ENCODE data around the gene PPP6R2.

PPP6R2 gene

DNA sequence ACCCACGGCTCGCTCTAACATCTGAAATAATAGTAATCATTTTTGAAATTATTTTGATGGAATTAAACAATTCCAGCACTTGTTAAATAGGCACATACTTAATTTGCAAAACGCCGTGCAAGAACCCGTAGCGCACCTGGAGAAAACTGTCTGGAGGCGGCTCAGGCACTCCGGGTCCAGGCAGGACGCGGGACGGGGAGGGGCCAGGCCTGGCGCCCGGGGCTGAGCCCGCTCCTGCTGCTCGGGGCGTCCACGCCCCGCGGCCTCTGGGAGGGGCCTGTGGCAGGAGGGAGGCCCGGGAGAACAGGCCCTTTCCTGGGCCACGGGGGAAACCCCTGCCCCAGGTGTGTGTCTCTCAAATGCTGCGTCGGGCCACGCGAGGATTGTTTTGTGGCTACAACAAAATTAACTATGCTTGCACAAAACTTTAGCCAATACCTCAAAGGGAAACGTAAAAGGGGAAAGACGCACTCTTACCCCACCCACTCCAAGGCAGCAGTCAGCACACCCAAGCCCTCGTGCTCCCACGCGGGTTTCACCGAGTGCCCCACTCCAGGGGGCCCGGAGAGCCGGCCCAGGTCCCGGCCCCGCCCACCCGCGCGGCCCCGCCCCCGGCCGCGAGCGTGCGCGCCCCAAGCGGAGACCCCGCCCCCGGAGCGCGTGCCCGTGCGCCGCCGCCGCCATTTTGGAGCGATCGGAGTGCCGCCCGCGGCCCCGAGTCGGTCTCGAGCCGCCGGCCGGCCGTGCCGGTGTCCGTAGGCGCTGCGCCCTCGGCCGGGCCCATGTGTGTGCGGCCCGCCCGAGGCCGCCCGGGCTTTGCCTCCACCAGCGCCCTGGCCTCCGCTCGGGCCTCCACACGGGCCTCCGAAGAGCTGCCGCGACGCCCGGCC lies at the start of gene PPP6R2:
PPP6R2 (plus strand) TSS at position 677 of the 890 bp plus-strand sequence. CDS start 50,582 bp downstream, outside the sequence.
- DNase-seq = peak; percentile 44

DNA sequence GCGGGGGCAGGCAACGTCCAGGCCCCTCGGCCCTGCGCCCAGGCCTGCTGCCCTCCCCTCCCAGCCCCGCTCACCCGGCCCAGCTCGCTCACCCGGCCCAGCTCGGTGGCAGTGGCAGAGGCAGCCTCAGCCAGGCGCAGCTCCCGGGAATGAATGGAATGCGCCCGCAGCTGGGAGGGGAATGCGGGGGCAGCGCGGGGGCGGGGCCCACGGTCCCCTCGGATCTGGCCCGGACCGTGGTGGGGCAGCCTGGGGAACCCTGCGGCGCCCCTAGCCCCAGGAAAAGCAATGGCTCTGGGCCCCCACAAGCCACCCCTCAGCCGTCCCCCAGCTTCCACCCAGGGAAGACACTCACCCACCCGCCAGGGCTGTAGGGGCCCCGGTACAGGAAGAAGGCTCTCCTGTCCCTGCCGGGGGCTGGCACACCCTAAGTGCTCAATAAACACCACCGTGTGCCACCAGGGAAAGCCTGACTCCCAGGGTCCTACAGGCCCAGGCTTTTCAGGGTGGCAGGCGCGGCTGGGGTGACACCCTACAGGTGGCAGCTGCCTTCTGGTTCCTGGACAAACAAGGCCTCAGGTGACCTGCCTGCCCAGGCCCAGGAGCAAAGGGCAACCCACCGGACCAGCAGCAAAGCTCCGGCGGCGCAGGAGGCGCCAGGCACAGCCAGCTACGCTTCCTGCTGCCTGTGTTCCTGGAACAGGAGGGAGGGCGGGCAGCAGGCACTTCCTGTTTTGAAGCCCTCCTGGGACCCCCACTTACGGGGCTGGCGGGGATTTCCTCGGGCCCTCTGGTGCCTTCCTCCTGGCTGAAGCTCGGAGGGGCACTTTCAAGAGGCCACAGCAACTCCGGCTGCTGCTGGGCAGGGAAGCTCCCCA lies 49.4 kb upstream of the PPP6R2 start:
- DNase-seq = peak; percentile 85

- no peak for DNase-seq
Measured at GRCh38 chr22:50294319-50294656, 48.8 kb upstream of the PPP6R2 start.

- DNase-seq = no peak
Measured at GRCh38 chr22:50296658-50297490, 46.3 kb upstream of the PPP6R2 start.

- DNase-seq = no peak
Measured at GRCh38 chr22:50297510-50298265, 45.4 kb upstream of the PPP6R2 start.

DNA sequence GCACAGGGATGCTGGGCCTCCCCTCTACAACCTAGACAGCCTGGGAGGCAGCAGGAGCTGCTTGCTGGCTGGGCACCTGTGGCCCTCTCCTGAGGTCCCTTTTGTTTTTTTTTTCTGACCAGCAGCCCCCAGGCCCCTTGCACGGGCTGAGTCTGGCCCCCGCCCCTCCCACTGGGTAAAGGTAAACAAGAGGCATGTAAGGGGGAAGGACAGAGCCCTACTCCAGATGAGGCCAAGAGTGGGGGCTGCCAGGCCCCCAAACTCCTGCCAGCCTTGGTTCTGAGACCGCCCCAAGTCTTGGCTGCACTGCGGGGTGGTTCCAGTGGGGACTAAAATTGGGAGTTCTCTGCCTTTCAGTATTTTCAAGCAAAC lies 44.9 kb upstream of the PPP6R2 start:
- no peak for DNase-seq

GRCh38 chr22:50298937-50299784 lies 44.0 kb upstream of the PPP6R2 start:
- no peak for DNase-seq

- DNase-seq = peak; percentile 26
Measured at GRCh38 chr22:50299785-50300619, 43.1 kb upstream of the PPP6R2 start.

GRCh38 chr22:50300620-50301257 lies 42.4 kb upstream of the PPP6R2 start:
- DNase-seq = no peak

DNA sequence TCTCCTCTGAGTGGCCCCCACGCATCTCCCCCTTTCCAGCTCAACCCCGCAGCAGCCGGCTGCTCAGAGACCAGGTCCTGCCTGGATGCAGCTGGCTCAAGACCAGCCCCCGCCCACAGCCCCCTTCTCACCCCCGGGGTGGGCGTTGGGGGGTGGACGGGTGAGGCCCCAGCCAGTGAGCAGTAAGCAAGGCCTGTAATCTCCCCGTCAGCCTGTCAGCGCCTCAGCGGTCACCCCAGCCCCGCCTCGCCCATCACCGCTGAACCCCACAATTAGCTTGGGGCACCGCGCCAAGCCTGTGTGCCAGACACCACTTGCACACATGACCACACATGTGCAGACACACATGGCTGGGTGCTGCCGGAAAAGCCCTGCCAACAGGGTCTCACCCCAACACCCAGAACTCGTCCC lies 41.5 kb upstream of the PPP6R2 start:
- DNase-seq = peak; percentile 69

- DNase-seq = peak; percentile 79
Measured at GRCh38 chr22:50302041-50302541, 41.0 kb upstream of the PPP6R2 start.

GRCh38 chr22:50302564-50302963 lies 40.6 kb upstream of the PPP6R2 start:
- peak; percentile 44 for DNase-seq

- DNase-seq = no peak
Measured at GRCh38 chr22:50303515-50303847, 39.6 kb upstream of the PPP6R2 start.

DNA sequence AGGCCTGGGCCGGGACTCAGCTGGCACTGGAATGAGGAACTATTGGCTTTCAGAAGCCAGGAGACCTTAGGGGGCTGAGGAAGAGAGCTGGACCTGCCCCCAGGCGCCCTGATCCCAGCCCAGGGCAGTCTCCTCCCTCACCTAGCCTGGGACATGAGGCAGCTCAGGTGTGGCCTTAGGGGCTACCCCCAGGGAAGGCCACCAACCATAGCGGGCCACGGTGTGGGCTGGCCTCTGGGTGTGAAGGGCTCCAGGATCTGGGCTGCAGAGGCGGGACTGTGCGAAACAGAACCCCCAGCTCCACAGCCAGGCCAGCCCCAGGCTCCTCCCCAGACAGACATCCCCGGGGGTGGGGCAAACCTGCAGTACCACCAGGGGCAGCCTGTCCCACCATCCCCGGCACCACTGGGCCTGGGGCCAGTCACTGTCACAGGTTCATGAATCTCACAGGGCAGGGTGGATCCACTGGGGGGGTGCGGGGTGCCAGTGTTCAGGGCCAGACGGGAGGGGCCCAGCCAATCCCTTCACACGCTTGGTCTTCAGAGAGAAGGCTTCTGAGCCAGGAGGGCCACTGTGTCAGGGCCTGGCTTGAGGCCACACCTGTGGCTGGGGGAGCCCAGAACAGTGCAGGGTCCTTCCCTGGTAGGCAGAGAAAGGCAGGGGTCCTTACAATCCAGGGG lies 39.1 kb upstream of the PPP6R2 start:
- peak; percentile 51 for DNase-seq

- DNase-seq = peak; percentile 31
Measured at GRCh38 chr22:50304528-50305392, 38.4 kb upstream of the PPP6R2 start.

GRCh38 chr22:50305393-50305922 lies 37.7 kb upstream of the PPP6R2 start:
- DNase-seq = no peak

DNA sequence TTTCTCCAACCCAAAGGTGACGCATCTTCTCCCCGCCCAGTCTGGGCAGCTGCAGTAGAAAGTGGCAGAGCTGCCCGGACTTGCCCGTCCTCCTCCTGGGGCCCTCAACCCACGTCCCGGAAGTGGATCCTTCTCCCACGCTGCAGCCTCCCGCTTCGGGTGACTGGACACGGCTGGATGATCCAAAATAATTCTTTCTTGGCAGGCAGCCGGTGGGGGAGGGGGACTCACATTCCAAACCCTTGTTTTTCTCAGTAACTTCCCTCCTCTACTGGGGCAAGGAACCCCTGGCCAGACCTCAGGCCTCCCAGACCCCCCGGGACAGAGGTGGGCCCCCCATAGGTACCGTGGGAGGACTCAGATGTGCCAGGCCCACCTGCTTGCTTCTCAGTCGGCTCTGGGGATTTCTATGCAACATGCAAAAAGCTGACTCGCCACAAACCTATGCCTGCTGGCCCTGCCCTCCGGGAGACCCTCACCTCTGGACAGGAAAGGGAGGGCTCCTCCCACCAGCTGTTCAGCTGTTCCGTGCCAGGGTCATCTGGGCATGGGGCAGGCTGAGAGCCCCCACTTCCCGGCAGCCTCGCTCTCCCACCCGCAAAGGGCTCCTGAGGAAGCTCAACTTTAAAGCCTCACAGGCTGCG lies 37.1 kb upstream of the PPP6R2 start:
- peak; percentile 88 for DNase-seq
